Tongue (tissue), 2 donors: ENCODE results near the gene COMMD4. TPM values are rescaled to one million over a fixed set of nuclear protein-coding genes. Genes with fewer than 3 reads are reported as not detected.
"Not testable (repeated sequence)": the region's sequence is repeated elsewhere in the genome, so short reads cannot be mapped to it uniquely, and the experiment has no call there.

Source experiments
- DNase-seq: peaks from one replicate; pipeline ENCODE4 v3.0.0-alpha.2; 2015
- total RNA-seq: library from RNA; depleted of rRNA; stranded (reverse); fragments of >200 nt; gene quantifications from one replicate; pipeline ENCODE4 v1.2.3, GENCODE V29; 2014

COMMD4 gene
- total RNA-seq, 1 donor from 2014 or later = 25.0 TPM

DNA sequence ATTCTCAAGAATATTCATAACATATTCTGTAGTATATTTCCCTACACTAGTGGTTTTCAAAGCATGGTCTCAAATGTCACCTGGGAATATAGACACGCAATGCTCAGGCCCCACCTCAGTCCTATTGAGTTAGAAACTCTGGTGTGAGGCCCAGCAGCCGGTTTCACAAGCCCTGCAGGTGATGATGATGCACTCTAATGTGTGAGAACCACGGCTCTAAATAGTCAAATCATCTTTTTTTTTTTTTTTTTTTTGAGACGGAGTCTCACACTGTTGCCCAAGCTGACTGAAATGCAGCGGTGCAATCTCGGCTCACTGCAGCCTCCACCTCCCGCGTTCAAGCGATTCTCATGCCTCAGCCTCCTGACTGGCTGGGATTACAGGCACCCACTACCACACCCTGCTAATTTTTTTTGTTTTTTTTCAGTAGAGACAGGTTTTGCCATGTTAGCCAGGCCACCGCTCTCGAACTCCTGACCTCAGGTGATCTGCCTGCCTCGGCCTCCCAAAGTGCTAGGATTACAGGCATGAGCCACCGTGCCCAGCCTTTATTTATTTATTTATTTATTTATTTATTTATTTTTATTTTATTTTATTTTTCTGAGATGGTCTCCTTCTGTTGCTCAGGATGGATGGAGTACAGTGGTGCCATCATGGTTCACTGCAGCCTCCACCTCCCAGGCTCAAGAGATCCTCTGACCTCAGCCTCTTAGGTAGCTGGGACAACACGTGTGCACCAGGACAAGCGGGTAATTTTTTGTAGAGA lies 2.0 kb upstream of the COMMD4 start:
- not testable (repeated sequence) for DNase-seq

DNA sequence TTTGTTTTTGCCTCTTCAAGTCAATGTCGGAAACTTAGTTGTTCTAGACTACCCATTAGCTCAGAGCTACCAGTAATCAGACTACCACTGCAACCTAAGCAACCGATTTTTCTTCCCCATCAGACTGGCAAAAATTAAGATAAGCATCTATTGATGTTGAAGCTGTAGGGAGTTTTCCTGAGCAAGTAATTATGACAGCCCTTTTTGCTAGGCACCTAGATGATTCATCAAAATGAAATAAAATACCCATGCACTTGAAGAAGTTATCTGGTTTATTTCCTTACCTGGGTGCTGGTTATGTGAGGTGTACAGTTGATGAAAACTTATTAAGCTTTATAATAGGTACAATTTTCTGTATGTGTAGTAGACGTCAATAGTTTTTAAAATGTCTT lies 554 bp upstream of the COMMD4 start:
- no peak for DNase-seq

DNA sequence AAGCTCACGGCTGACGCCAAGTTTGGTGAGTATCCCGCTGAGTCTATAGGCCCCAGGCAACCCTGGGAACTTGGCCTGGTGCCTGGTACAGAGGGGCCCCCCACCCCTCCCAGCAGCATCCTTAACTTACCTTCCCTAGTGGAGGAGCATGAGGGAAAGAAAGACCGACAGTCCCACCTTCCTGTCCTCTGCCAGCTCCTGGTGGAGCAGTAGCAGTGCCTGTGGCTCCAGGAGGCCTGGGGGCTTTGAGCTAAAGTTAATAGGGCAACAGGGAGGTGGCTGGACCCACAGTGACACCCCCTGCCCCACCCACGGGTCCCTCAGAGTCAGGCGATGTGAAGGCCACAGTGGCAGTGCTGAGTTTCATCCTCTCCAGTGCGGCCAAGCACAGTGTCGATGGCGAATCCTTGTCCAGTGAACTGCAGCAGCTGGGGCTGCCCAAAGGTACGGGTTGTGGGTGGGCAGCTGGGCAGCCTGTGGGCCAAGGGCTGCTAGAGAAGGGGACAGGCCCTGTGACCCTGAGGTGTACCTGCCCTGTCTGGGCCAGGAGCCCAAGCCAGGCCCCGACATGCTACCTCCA lies 2.9 kb downstream of the COMMD4 start:
- DNase-seq = no peak

DNA sequence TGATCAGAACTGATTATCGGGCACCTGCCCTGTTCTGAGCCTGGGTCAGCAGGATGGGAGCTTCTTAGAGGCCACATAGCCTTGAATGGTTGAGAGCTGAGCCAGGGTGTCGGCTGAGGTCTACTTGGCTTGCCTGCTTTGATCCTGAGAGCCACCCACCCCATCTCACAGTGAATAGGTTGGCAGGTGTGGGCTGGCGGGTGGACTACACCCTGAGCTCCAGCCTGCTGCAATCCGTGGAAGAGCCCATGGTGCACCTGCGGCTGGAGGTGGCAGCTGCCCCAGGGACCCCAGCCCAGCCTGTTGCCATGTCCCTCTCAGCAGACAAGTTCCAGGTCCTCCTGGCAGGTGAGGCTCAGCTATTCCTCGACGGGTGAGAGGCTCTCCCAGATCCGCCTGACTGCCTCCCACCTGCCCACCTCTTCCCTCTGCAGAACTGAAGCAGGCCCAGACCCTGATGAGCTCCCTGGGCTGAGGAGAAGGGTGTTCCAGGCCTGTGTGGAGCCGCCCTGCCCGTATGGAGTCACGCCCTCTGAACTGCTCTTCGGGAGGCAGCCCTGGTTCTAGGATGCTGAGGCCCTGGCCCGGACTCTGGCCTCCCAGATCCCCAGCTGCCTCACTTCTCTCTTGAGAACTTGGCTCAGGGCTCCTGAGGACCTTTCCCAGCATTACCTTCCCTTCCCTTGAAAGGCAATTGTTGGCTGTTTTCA lies 3.8 kb downstream of the COMMD4 start:
- DNase-seq = no peak

DNA sequence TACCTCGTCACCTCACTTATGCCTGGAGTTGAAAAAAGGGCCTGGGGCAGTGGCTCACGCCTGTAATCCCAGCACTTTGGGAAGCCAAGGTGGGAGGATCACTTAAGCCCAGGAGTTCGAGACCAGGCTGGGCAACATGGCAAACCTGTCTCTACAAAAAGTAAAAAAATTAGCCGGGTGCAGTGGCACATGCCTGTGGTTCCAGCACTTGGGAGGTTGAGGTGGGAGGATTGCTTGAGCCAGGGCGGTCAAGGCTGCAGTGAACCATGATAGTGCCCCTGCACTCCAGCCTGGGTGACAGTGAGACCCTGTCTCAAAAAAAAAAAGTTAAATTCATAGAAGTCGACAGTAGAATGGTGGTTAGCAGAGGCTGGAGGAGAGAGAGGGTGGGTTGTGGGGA lies 6.4 kb downstream of the COMMD4 start:
- DNase-seq = no peak

DNA sequence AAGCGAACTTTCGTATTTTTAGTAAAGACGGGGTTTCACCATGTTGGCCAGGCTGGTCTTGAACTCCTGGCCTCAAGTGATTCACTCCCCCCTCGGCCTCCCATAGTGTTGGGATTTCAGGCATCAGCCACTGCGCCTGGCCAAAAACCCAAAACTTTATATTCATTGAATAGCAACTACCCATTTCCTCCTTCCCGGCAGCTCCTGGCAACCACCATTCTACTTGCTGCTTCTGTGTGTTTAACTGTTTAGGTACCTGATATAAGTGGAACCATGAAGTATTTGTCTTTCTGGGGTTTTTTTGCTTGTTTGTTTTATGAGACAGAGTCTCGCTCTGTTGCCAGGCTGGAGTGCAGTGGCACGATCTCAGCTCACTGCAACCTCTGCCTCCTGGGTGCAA lies 8.1 kb downstream of the COMMD4 start:
- DNase-seq = not testable (repeated sequence)

DNA sequence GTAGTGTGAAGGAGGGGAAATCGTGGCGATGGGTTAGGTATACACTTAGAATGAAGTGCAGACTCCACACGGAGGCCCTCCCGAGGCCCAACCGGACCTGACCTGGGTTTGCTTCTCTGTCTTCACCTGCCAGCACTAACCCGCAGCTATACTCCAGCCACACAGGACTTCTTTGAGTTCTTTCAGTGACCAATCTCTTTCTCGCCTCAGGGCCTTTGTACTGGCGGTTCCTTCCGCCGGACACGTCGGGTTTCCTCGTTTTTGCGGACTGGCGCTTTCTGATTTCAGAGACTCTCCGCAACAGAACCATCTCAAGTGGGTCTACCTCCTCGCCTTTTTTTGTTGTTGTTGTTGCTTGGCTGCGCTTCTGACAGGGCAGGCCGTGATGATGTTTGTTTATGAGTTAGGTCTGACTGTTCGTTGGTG lies 10.9 kb downstream of the COMMD4 start, which contains the start of gene NEIL1:
Gene NEIL1, plus strand, starts transcription at position 244 of the 426 bp plus-strand sequence. CDS start 1,867 bp downstream, outside the sequence.
- DNase-seq = no peak

DNA sequence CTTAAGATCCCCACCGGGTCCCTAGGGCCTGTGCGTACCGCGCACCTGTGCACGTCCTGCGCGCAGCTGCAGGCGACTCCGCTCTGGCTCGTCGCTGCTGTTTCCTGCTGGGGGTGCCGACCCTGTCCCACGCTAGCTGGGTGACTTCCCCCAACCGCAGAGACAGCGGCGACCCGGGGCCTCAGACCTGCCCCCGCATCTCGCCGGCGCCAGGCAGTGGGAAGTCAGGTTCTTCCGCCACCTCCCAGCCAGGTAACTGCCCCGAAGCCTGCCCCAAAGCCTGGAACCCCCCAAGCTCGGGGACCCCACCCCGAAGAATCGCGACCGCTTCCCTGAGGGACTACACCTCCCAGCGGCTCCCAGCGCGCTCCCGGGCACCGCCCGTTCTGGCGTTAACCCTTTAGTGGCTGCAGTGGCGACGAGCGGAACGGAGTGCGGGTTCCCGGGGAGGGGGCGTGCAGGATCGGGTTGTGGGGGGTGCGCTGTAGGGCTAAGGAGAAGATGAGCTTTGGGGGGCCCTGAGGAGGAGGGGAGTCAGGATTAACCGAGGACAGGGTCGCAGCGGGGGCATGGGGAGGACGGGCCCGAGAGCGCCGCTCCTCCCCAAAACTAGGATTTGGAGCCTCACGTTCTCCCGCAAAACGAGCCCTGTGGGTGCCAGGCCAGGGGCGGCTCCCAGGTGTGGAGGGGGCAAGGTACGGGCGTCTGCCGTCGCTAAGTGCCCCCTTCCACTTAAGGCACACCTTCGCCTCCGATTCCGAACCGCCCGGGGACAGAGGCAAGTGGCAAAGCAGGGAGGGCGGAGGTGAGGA lies 11.6 kb downstream of the COMMD4 start:
- peak; percentile 48 for DNase-seq

DNA sequence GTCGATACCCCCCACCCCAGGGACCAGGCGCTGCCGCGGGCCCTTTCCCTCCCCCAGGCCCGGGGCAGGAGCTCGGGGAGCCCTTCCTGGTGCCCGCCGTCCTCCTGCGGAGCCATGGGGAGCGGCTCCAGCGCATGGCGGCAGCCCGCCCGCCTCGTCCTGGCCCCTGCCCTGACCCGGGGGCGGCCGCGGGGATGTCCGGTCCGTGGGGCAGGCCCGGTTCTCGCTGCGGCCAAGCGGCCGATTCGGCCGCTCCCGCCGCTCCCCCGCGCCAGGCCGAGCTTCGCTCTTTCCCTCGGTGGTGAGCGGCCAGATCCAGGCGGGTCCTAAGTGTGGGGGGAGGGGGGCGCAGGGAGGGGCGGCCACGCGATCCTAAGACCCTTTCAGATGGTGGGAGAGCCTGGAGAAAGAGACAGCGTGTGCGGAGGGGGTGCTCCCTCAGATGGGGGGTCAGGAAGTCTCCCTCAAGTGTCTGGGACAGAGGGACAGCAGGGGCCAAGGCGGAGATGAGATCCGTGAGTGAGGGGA lies 12.2 kb downstream of the COMMD4 start:
- no peak for DNase-seq

DNA sequence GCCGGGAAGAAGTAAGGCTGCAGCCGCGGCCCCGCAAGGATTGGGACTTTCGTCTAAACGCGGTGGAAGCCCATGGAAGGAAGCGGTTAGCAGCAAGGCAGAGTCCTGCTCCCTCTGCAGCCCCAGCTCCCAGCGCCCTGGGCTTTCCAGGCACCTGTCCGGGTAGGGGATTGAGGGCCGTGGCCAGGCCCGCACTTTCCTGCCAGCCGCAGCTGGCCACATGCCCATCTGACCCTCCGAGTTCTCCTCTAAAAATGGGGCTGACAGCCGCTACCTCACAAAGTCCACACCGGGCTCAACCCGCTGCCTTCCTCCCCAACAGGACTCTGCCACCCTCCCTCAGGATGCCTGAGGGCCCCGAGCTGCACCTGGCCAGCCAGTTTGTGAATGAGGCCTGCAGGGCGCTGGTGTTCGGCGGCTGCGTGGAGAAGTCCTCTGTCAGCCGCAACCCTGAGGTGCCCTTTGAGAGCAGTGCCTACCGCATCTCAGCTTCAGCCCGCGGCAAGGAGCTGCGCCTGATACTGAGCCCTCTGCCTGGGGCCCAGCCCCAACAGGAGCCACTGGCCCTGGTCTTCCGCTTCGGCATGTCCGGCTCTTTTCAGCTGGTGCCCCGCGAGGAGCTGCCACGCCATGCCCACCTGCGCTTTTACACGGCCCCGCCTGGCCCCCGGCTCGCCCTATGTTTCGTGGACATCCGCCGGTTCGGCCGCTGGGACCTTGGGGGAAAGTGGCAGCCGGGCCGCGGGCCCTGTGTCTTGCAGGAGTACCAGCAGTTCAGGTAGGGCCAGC lies 12.9 kb downstream of the COMMD4 start:
- DNase-seq = peak; percentile 16

DNA sequence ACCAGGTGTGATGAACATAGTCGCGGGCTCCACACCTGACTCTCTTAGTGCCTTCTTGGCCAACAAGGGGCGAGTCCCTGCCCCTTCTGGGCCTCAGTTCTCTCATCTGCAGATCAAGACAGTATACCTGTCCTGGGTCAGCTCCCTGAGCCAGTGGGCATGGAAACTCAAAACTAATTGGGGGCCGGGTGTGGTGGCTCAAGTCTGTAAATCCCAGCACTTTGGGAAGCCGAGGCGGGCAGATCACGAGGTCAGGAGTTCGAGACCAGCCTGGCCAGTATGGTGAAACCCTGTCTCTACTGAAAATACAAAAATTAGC lies 13.4 kb downstream of the COMMD4 start:
- not testable (repeated sequence) for DNase-seq

DNA sequence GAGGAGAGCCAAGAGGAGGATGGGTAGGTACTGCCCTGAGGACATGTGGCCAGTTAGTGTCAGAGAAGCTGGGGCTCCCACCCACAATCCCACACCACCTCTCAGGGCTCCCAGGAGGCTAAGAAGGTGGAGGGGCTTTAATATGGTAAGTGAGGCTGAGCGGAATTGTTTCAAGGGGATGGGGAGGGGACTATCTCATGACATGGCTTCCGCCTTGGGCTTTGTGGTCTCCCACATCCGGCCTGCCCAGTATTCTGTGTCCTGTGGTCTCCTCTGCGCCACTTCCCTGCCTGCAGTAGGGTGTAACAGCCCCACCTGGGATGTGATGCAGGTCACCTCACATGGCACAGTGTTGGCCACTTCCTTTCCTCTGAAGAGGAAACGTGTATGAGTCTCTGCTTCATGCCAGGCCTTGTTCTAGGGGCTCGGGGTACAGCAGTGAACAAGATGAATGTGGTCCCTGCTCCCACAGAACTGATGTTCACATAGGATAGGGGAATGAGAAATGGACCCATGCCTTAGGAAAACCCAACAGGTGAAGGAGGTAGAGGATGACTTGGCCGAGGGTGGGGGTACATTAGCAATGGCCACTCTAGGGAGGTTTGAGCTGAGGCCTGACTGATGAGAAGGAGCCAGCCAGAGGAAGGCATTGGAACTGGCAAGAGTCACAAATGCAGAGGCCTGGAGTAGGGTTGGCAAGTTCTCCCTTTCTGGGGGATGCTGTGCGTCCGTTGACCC lies 14.2 kb downstream of the COMMD4 start:
- DNase-seq = no peak

DNA sequence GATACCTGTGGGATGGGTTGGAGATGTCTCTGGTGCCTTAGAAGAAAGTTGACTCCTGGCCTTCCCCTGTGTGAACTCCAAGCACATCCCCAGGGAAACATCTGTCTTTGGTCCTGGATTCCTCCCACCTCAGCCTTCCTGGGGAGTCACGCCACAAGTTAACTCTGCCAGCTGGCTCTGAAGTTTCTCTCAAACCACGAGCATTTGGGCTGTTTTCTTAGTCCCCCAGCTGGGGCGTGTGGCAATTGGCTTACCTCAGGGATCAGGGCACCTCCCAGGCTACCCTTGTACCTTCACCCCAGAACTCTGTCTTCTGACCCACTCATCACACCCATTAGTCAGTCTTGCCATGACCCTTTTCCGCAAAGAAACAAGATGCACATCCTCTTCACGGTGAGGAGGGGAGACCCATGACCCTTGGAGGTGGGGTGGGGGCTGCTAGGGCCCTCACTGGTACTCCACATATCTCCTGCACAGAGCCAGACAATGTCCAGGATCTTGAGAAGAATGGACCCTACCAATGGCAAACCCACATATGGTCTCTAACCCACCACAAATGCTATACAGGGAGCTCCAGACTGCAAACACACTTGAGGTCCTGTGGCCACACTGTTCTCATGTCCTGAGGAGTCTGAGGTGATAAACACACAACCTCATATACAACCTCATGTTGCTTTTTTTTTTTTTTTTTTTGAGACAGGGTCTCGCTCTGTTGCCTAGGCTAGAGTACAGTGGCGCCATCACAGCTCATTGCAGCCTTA lies 14.9 kb downstream of the COMMD4 start:
- no peak for DNase-seq

DNA sequence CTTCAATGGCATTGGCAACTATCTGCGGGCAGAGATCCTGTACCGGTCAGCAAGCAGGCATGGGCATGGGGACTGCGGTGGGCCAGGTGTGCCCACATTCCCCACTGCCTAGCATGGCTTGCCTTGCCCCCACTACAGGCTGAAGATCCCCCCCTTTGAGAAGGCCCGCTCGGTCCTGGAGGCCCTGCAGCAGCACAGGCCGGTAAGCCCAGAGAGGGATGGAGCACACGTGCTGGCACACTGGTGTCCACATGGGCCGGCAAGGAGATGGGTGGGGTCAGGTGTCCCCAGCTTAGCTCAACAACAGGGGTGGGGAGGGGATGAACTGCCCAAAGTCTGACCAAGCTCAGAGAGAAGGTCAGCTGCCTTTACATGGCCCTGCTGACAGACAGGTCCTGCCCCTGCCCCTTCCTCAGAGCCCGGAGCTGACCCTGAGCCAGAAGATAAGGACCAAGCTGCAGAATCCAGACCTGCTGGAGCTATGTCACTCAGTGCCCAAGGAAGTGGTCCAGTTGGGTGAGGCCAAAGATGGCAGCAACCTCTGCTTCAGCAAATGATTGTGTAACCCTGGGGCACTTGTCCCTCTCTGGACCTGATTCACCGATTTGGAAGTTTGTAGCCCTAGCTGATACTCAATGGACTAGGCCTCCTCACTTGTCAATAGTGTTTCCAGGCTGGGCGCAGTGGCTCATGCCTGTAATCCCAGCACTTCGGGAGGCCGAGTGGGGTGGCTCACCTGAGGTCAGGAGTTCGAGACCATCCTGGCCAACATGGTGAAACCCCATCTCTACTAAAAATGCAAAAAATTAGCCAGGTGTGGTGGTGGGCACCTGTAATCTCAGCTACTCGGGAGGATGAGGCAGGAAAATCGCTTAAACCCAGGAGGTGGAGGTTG lies 16.6 kb downstream of the COMMD4 start:
- no peak for DNase-seq

DNA sequence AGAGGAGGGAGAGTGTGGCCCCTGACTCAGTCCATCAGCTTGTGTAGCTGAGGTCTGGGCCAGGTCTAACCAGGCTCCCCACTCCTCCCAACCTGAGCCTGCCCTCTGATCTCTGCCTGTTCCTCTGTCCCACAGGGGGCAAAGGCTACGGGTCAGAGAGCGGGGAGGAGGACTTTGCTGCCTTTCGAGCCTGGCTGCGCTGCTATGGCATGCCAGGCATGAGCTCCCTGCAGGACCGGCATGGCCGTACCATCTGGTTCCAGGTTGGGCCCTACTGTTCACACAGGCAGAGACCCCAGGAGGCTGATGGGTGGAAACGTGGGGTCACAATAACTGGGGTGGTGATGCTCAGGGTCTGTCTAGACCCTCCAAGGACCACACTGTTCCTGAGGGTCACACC lies 17.7 kb downstream of the COMMD4 start:
- no peak for DNase-seq

DNA sequence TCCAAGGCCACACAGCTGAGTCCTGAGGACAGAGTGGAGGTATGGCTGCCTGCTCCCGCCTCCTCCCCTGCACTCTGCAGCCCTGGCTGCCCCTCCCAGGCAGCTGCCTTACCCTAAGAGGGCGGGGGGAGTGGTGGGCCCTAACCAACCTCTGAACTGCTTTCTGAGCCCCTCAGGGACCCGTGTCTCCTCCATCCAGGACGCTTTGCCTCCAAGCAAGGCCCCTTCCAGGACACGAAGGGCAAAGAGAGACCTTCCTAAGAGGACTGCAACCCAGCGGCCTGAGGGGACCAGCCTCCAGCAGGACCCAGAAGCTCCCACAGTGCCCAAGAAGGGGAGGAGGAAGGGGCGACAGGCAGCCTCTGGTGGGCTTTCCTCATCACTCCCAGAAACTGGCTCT lies 18.6 kb downstream of the COMMD4 start:
- DNase-seq = no peak

DNA sequence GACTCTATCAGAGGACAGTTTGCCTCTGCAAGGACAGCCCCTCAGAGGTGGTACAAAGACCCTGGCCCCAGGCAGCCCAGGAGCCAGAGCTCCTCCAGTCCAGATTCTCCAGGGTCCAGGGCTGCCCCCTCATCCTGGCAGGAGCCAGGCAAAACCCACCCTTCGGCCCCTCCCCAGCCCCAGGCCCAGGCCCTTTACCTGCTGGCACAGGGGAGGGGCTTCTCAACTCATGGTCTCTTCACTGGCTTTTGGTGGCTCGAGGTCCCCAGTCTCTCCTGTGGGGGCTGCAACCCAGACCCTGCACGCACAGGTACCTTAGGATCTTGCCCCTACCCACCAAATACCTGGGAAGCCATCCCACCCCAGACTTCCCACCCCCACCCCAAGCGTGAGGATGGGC lies 19.5 kb downstream of the COMMD4 start:
- no peak for DNase-seq

DNA sequence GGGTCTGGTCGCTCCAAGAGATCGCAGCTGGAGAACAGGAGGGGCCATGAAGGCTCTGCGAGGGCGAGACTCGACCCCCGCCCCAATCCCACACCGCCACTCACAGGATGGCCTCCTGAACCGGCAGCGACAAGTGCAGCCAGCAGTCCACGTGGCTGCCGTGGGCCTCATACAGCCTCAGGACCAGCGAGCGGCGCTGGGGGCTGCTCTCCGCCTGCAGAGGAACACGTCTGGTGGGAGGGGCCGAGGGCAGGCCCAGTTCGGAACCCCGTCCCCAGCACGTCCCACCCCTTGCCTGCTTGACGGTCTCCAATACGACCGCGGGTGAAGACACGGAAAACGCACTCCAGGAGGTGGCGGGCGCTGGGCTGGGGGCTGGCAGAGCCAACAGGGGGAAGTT lies 20.1 kb downstream of the COMMD4 start:
- DNase-seq = no peak

DNA sequence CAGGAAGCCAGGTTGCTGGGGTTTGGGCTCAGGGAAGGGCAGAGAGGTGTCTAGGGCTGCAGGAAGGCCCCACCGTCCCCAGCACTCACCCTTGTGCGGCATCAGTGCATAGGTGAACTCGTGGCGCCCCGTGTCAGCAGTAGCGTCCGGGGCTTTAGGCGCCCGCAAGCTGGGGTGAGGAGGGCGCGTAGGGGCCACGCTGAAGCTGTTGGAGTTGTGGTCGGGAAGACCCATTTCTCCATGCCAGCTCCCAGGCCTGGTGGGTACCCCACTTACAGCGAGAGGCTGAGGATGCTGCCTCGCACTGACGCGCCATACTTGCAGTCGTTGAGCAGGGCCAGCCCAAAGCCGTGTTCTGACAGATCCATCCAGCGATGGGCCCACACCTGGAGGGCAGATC lies 20.7 kb downstream of the COMMD4 start:
- no peak for DNase-seq
